Subcutaneous abdominal adipose tissue (tissue), 5 donors: ENCODE measurements around the gene DYNC2LI1.
A peak's percentile ranks its signal among the peaks of the same experiment; 100 is the strongest.

Experiments
- H3K27ac ChIP-seq: one replicate; pipeline ENCODE4 v1.7.0; 2013; ENCODE audit warnings: low read depth, mild to moderate bottlenecking, inconsistent platforms, low read length, moderate library complexity
- H3K27me3 ChIP-seq, 5 donors: one replicate each; pipeline ENCODE4 v1.7.0; 2013; ENCODE audit warnings: low read length in 5 of 5, inconsistent platforms in 1 of 5; ENCODE audit not compliant: control insufficient read depth in 5 of 5, insufficient read depth in 4 of 5
- H3K36me3 ChIP-seq, 5 donors: one replicate each; pipeline ENCODE4 v1.7.0; 2013; ENCODE audit warnings: low read length in 5 of 5; ENCODE audit not compliant: control insufficient read depth in 5 of 5, insufficient read depth in 5 of 5
- H3K4me1 ChIP-seq, 5 donors: one replicate each; pipeline ENCODE4 v1.7.0; 2013; ENCODE audit warnings: low read length in 5 of 5, mild to moderate bottlenecking in 3 of 5, moderate library complexity in 1 of 5; ENCODE audit not compliant: control insufficient read depth in 5 of 5, insufficient read depth in 5 of 5
- H3K4me3 ChIP-seq, 5 donors: one replicate each; pipeline ENCODE4 v1.7.0; 2013; ENCODE audit warnings: low read length in 5 of 5, low read depth in 1 of 5
- H3K9ac ChIP-seq, 5 donors: one replicate each; pipeline ENCODE4 v1.7.0; 2013; ENCODE audit warnings: low read length in 5 of 5, mild to moderate bottlenecking in 4 of 5, moderate library complexity in 3 of 5
- H3K9me3 ChIP-seq, 5 donors: one replicate each; pipeline ENCODE4 v1.7.0; 2013; ENCODE audit warnings: low read length in 5 of 5; ENCODE audit not compliant: control insufficient read depth in 5 of 5
- donor health status: healthy.
- donor health status: healthy.
- donor health status: healthy.
- donor health status: healthy.
- donor health status: healthy.

Gene DYNC2LI1

DNA sequence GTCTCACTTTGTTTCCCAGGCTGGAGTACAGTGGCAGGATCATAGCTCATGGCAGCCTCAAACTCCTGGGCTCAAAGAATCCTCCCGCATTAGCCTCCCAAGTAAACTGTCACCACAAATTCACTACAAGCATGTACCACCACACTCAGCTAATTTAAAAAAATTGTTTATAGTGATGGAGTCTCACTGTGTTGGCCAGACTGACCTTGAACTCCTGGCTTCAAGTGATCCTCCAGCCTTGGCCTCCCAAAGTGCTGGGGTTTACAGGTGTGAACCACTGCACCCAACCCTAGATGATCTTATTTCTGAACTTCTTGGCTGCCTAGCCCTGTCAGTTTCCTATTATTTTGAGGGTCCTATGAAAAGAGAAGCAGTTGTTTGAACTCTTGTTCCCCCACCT lies 14.8 kb downstream of the DYNC2LI1 start:
- Histone ChIP-seq H3K27me3 (no peaks in the 10 kb centered on the region), H3K9me3 (no peaks in the 10 kb centered on the region), H3K4me3 (no peak overlapping the region), H3K4me1 (peaks cover 0 to 16% (median 5%) of the 10 kb centered on the region in 5 donors), H3K9ac (no peak overlapping the region), H3K36me3 (peaks cover 11 to 23% (median 15%) of the 10 kb centered on the region in 5 donors), H3K27ac (no peak overlapping the region)

GRCh38 chr2:43790147-43790546 lies 16.3 kb downstream of the DYNC2LI1 start:
- H3K9me3 ChIP-seq, result no peaks in the 10 kb centered on the region
- no peaks in the 10 kb centered on the region for H3K27me3 ChIP-seq
- peak overlapping the region in 1 of 5 donors; percentile 72 for H3K9ac ChIP-seq
- H3K4me1 ChIP-seq, result peaks cover 0 to 16% (median 5%) of the 10 kb centered on the region in 5 donors
- no peak overlapping the region for H3K4me3 ChIP-seq
- peak overlapping the region; percentile 75 for H3K27ac ChIP-seq
- H3K36me3 ChIP-seq, result peaks cover 11 to 33% (median 14%) of the 10 kb centered on the region in 5 donors

DNA sequence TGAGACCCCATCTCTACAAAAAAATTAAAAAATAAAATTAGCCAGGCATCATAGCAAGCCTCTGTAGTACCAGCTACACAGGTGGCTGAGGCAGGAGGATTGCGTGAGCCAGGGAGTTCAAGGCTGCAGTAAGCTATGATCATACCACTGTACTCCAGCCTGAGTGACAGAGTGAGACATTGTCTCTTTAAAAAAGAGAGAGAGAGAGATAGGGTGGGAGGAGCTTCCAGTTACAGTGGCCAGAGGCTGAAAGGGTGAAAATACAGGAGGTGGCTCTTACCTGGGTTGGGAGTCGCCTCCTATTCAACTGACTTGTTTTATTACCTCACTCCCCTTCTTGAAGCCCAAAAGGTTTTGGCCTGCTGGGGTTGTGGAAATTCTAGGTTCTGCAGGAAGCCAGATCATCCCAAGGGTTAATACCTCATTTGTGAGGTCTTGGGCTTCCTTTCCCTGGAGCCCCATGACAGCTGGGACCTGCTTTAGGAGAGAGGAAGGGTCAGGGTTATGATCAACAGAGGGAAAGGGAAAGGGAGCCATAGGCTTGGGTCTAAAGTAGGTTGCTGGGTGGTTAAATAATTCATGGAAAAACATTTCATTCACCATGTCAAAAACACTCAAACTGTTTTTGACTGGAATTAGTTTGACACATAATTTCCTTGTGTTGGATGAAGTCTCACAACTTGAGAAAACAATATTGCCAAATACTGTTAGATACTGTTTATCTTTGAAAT lies 17.4 kb downstream of the DYNC2LI1 start:
- Histone ChIP-seq H3K4me1 (peaks cover 0 to 16% (median 5%) of the 10 kb centered on the region in 5 donors), H3K27ac (peak overlapping the region; percentile 75), H3K9me3 (no peaks in the 10 kb centered on the region), H3K4me3 (no peak overlapping the region), H3K36me3 (peaks cover 8 to 33% (median 15%) of the 10 kb centered on the region in 5 donors), H3K27me3 (no peaks in the 10 kb centered on the region), H3K9ac (no peak overlapping the region)

- Histone ChIP-seq H3K36me3 (peaks cover 8 to 34% (median 11%) of the 10 kb centered on the region in 5 donors), H3K27me3 (no peaks in the 10 kb centered on the region), H3K9ac (no peak overlapping the region)
Observed at GRCh38 chr2:43792653-43793052, 18.8 kb downstream of the DYNC2LI1 start.

GRCh38 chr2:43794956-43795355 lies 21.1 kb downstream of the DYNC2LI1 start:
- H3K36me3 ChIP-seq, result peaks cover 2 to 23% (median 11%) of the 10 kb centered on the region in 5 donors
- H3K9me3 ChIP-seq, result no peaks in the 10 kb centered on the region
- H3K9ac ChIP-seq, result no peak overlapping the region
- H3K27ac ChIP-seq, result no peak overlapping the region
- no peaks in the 10 kb centered on the region for H3K27me3 ChIP-seq
- no peak overlapping the region for H3K4me3 ChIP-seq
- peaks cover 0 to 10% (median 5%) of the 10 kb centered on the region in 5 donors for H3K4me1 ChIP-seq

More at GRCh38 chr2:43792653-43793052, 18.8 kb downstream of the DYNC2LI1 start:
- Histone ChIP-seq H3K4me1 (peaks cover 0 to 16% (median 5%) of the 10 kb centered on the region in 5 donors), H3K9me3 (no peaks in the 10 kb centered on the region), H3K4me3 (no peak overlapping the region), H3K27ac (no peak overlapping the region)

- Histone ChIP-seq H3K9ac (no peak overlapping the region), H3K9me3 (no peaks in the 10 kb centered on the region), H3K4me3 (no peak overlapping the region), H3K27ac (no peak overlapping the region), H3K36me3 (peaks cover 2 to 23% (median 11%) of the 10 kb centered on the region in 5 donors), H3K4me1 (peaks cover 0 to 3% (median 2%) of the 10 kb centered on the region in 5 donors), H3K27me3 (no peaks in the 10 kb centered on the region)
Observed at GRCh38 chr2:43796206-43796605, 22.4 kb downstream of the DYNC2LI1 start.

- no peaks in the 10 kb centered on the region for H3K27me3 ChIP-seq
Observed at GRCh38 chr2:43798300-43798699, 24.5 kb downstream of the DYNC2LI1 start.

GRCh38 chr2:43800894-43801293 lies 27.1 kb downstream of the DYNC2LI1 start:
- Histone ChIP-seq H3K9me3 (no peaks in the 10 kb centered on the region), H3K4me1 (peaks cover 0 to 10% (median 7%) of the 10 kb centered on the region in 5 donors), H3K27me3 (no peaks in the 10 kb centered on the region), H3K27ac (no peak overlapping the region), H3K9ac (no peak overlapping the region), H3K36me3 (peaks cover 7 to 16% (median 12%) of the 10 kb centered on the region in 5 donors), H3K4me3 (no peak overlapping the region)

More at GRCh38 chr2:43798300-43798699, 24.5 kb downstream of the DYNC2LI1 start:
- H3K9me3 ChIP-seq, result no peaks in the 10 kb centered on the region
- peaks cover 2 to 18% (median 5%) of the 10 kb centered on the region in 5 donors for H3K36me3 ChIP-seq
- peaks cover 0 to 10% (median 7%) of the 10 kb centered on the region in 5 donors for H3K4me1 ChIP-seq
- no peak overlapping the region for H3K9ac ChIP-seq
- no peak overlapping the region for H3K27ac ChIP-seq
- H3K4me3 ChIP-seq, result no peak overlapping the region

- no peak overlapping the region for H3K27ac ChIP-seq
- H3K36me3 ChIP-seq, result peaks cover 4 to 18% (median 10%) of the 10 kb centered on the region in 5 donors
- H3K9me3 ChIP-seq, result no peaks in the 10 kb centered on the region
- no peak overlapping the region for H3K9ac ChIP-seq
- H3K4me3 ChIP-seq, result no peak overlapping the region
- no peaks in the 10 kb centered on the region for H3K27me3 ChIP-seq
- peaks cover 0 to 11% (median 7%) of the 10 kb centered on the region in 5 donors for H3K4me1 ChIP-seq
Observed at GRCh38 chr2:43802135-43802534, 28.3 kb downstream of the DYNC2LI1 start.

DNA sequence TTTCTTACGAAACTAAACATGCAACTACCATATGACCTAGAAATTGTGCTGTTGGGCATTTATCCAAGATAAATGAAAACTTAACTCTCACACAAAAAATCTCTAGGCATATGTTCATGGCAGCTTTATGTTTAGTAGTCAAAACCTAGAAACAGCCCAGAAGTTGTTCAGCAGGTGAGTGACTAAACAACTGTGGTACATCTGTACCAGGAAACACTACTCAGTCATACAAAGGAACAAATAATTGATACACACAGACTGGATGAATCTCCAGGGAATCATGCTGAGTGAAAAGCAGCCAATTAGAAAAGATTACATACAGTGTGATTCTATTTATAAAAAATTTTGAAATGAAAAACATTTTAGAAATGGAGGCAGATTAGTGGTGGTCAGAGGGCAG lies 29.3 kb downstream of the DYNC2LI1 start:
- no peak overlapping the region for H3K27ac ChIP-seq
- H3K9me3 ChIP-seq, result no peaks in the 10 kb centered on the region
- H3K4me1 ChIP-seq, result peaks cover 0 to 19% (median 7%) of the 10 kb centered on the region in 5 donors
- H3K36me3 ChIP-seq, result peaks cover 4 to 18% (median 10%) of the 10 kb centered on the region in 5 donors
- H3K27me3 ChIP-seq, result no peaks in the 10 kb centered on the region
- no peak overlapping the region for H3K4me3 ChIP-seq
- no peak overlapping the region for H3K9ac ChIP-seq
